Tibial nerve (tissue), 4 donors: ENCODE results near the gene GMCL1. TPM values are rescaled to one million over a fixed set of nuclear protein-coding genes. Genes with fewer than 3 reads are reported as not detected.

Source experiments
- DNase-seq, 2 donors: peaks; one replicate each; pipeline ENCODE4 v3.0.0-alpha.2; 2019; ENCODE audit warnings: low spot score in 2 of 2
- H3K27ac ChIP-seq, 4 donors: fragments of 200-600 bp; sonication (generic) in 3 of 4; one replicate each; pipeline ENCODE4 v1.5.1; 2017 to 2019; ENCODE audit warnings: mild to moderate bottlenecking in 1 of 4
- H3K27me3 ChIP-seq, 2 donors: fragments of 200-600 bp; sonication (generic) in 1 of 2; one replicate each; pipeline versions ENCODE4 v1.5.1 to v1.6.0; 2017 to 2019
- H3K36me3 ChIP-seq, 3 donors: fragments of 200-600 bp; sonication (generic); one replicate each; pipeline ENCODE4 v1.5.1; 2018 to 2019
- H3K4me1 ChIP-seq, 4 donors: fragments of 200-600 bp; sonication (generic) in 3 of 4; one replicate each; pipeline ENCODE4 v1.5.1; 2017 to 2019
- H3K4me3 ChIP-seq, 4 donors: fragments of 200-600 bp; sonication (generic) in 3 of 4; one replicate each; pipeline ENCODE4 v1.5.1; 2017 to 2019; ENCODE audit warnings: mild to moderate bottlenecking in 1 of 4, moderate library complexity in 1 of 4
- H3K9me3 ChIP-seq, 4 donors: fragments of 200-600 bp; sonication (generic) in 3 of 4; one replicate each; pipeline ENCODE4 v1.5.1; 2017 to 2019
- CTCF ChIP-seq, 5 experiments: fragments of 200-600 bp in 3 of 5; fragments of 450-650 bp in 2 of 5; sonication (generic) in 3 of 5; IDR thresholded peaks; one replicate each; pipeline ENCODE4 v1.5.1; 2016 to 2019; ENCODE audit warnings: antibody characterized with exemption in 5 of 5, mild to moderate bottlenecking in 3 of 5, moderate library complexity in 2 of 5
- EP300 ChIP-seq, 2 donors: sonication (generic); formaldehyde crosslinking; IDR thresholded peaks; one replicate each; pipeline ENCODE4 v1.6.1; 2017; ENCODE audit warnings: antibody characterized with exemption in 2 of 2, mild to moderate bottlenecking in 1 of 2
- POLR2A ChIP-seq, 2 donors: fragments of 450-650 bp; IDR thresholded peaks; one replicate each; pipeline ENCODE4 v1.6.1; 2017; ENCODE audit warnings: antibody characterized with exemption in 2 of 2, mild to moderate bottlenecking in 2 of 2, moderate library complexity in 2 of 2
- WGBS, 2 donors: methylation state at CpG; one replicate each; pipeline ENCODE4 v1.1.5; 2018; 5-methylcytosine and 5-hydroxymethylcytosine counted together
- total RNA-seq, 4 donors: library from RNA; depleted of rRNA; stranded (reverse); fragments of >200 nt; gene quantifications; one replicate each; pipeline ENCODE4 v1.1.0, GENCODE V29; 2016

The GMCL1 gene
- total RNA-seq, 4 donors from 2014 or later, result 11.2 to 20.1 (median 15.5) TPM

- TF ChIP-seq POLR2A (IDR thresholded peaks at IDR 0.05), result no peak
- no peak for TF ChIP-seq EP300 (IDR thresholded peaks at IDR 0.05)
- no peak for TF ChIP-seq CTCF (IDR thresholded peaks at IDR 0.05)
- H3K4me1 ChIP-seq, result no peaks in the 10 kb centered on the region
- no peak overlapping the region for H3K4me3 ChIP-seq
- WGBS, 2 donors, result 83 to 87% methylated on average over 9 of the region's 9 CpGs
- no peak overlapping the region for H3K27ac ChIP-seq
- no peaks in the 10 kb centered on the region for H3K9me3 ChIP-seq
- no peaks in the 10 kb centered on the region for H3K27me3 ChIP-seq
- peaks cover 0 to 77% (median 4%) of the 10 kb centered on the region in 3 donors for H3K36me3 ChIP-seq
- DNase-seq, result no peak
Measured at GRCh38 chr2:69846182-69847067, 17.0 kb downstream of the GMCL1 start.

GRCh38 chr2:69847068-69847828, 17.8 kb downstream of the GMCL1 start:
- H3K36me3 ChIP-seq, result peaks cover 0 to 79% (median 4%) of the 10 kb centered on the region in 3 donors
- H3K27ac ChIP-seq, result no peak overlapping the region
- H3K9me3 ChIP-seq, result no peaks in the 10 kb centered on the region
- TF ChIP-seq CTCF (IDR thresholded peaks at IDR 0.05) (no peak), POLR2A (IDR thresholded peaks at IDR 0.05) (no peak), EP300 (IDR thresholded peaks at IDR 0.05) (no peak)
- no peaks in the 10 kb centered on the region for H3K4me1 ChIP-seq
- no peak for DNase-seq
- no peak overlapping the region for H3K4me3 ChIP-seq
- no peaks in the 10 kb centered on the region for H3K27me3 ChIP-seq
- WGBS, 2 donors, result 94 to 96% methylated on average over 5 of the region's 5 CpGs

DNA sequence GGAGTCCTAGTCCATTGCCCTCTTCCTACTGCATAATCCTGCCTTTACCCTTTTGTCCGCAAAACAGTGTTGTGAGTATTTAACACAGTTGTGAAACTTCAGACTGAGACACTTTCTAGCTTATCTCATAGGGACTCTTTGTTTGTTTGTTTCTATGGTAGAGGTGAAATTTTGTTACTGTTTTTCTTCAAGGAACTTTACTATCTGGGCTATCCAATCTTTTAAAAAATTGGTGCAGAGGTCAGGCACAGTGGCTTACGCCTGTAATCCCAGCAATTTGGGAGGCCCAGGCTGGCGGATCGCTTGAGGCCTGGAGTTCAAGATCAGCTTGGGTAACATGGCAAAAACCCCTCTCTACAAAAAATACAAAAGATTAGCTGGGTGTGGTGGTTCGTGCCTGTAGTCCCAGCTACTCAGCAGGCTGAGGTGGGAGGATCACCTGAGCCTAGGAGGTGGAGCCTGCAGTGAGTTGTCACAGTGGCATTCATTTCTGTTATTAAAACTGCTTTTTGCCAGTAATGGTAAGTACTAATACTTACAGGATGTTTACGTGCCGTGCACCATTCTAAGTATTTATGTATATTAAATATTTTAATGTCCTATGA, 18.8 kb downstream of the GMCL1 start:
- H3K27ac ChIP-seq, result no peak overlapping the region
- no peaks in the 10 kb centered on the region for H3K27me3 ChIP-seq
- H3K9me3 ChIP-seq, result no peaks in the 10 kb centered on the region
- no peaks in the 10 kb centered on the region for H3K4me1 ChIP-seq
- TF ChIP-seq POLR2A (IDR thresholded peaks at IDR 0.05), result no peak
- TF ChIP-seq EP300 (IDR thresholded peaks at IDR 0.05), result no peak
- TF ChIP-seq CTCF (IDR thresholded peaks at IDR 0.05), result no peak
- H3K4me3 ChIP-seq, result no peak overlapping the region
- WGBS, 2 donors, result 90 to 96% methylated on average over 7 of the region's 7 CpGs
- peaks cover 0 to 87% (median 4%) of the 10 kb centered on the region in 3 donors for H3K36me3 ChIP-seq
- no peak for DNase-seq

GRCh38 chr2:69858261-69858660, 28.8 kb downstream of the GMCL1 start:
- no peak overlapping the region for H3K27ac ChIP-seq
- no peaks in the 10 kb centered on the region for H3K9me3 ChIP-seq
- no peak for DNase-seq
- WGBS, 2 donors, result 95 to 100% methylated on average over 2 of the region's 2 CpGs
- TF ChIP-seq POLR2A (IDR thresholded peaks at IDR 0.05) (no peak), EP300 (IDR thresholded peaks at IDR 0.05) (no peak), CTCF (IDR thresholded peaks at IDR 0.05) (no peak)
- H3K4me3 ChIP-seq, result no peak overlapping the region
- H3K27me3 ChIP-seq, result no peaks in the 10 kb centered on the region
- H3K4me1 ChIP-seq, result no peaks in the 10 kb centered on the region
- H3K36me3 ChIP-seq, result peaks cover 0 to 46% (median 0%) of the 10 kb centered on the region in 3 donors
